NK-92 (cell line): ENCODE data around the gene SDSL.

ENCODE experiments used
- DNase-seq: peaks from one replicate; lab custom pipeline; 2025; ENCODE audit not compliant: unreplicated experiment; lab: John Stamatoyannopoulos, UW

The SDSL gene

GRCh38 chr12:113418213-113418879 is 3.8 kb upstream of the SDSL start:
- no peak for DNase-seq

GRCh38 chr12:113420996-113421595 is 1.1 kb upstream of the SDSL start:
- no peak for DNase-seq

- DNase-seq = no peak
Observed at GRCh38 chr12:113422886-113423669, 898 bp downstream of the SDSL start.

GRCh38 chr12:113424456-113424855 is 2.3 kb downstream of the SDSL start:
- DNase-seq = no peak

- no peak for DNase-seq
Observed at GRCh38 chr12:113424915-113425823, 3.0 kb downstream of the SDSL start.

GRCh38 chr12:113425960-113426453 is 3.8 kb downstream of the SDSL start:
- DNase-seq = no peak

- no peak for DNase-seq
Observed at GRCh38 chr12:113427882-113428281, 5.7 kb downstream of the SDSL start.

GRCh38 chr12:113428482-113428881 is 6.3 kb downstream of the SDSL start:
- no peak for DNase-seq

GRCh38 chr12:113432986-113433385 is 10.8 kb downstream of the SDSL start:
- DNase-seq = no peak

GRCh38 chr12:113435367-113435766 is 13.2 kb downstream of the SDSL start:
- no peak for DNase-seq

GRCh38 chr12:113436586-113436985 is 14.4 kb downstream of the SDSL start:
- no peak for DNase-seq

GRCh38 chr12:113436993-113437728 is 15.0 kb downstream of the SDSL start:
- DNase-seq = no peak

GRCh38 chr12:113437729-113438100 is 15.5 kb downstream of the SDSL start:
- no peak for DNase-seq

- no peak for DNase-seq
Observed at GRCh38 chr12:113438523-113439300, 16.5 kb downstream of the SDSL start.

- DNase-seq = no peak
Observed at GRCh38 chr12:113439301-113439597, 17.1 kb downstream of the SDSL start.

GRCh38 chr12:113439606-113440030 is 17.4 kb downstream of the SDSL start:
- DNase-seq = no peak

GRCh38 chr12:113440336-113440735 is 18.2 kb downstream of the SDSL start:
- DNase-seq = no peak

GRCh38 chr12:113440947-113441782 is 19.0 kb downstream of the SDSL start:
- DNase-seq = no peak

GRCh38 chr12:113443030-113443539 is 20.9 kb downstream of the SDSL start:
- no peak for DNase-seq
